ENCODE results near the gene UBA7. TPM values are rescaled to one million over a fixed set of nuclear protein-coding genes. Genes with fewer than 3 reads are reported as not detected.
A peak's percentile ranks its signal among the peaks of the same experiment; 100 is the strongest.

The UBA7 gene
- total RNA-seq, 1 donor from 2014 or later, result 0.47 TPM

GRCh38 chr3:49841806-49842205 is 28.1 kb upstream of the UBA7 start:
- Histone ChIP-seq H2AFZ (replicated peaks) (no peak overlapping the region), H3K79me2 (ENCODE audit: low read depth) (no peaks in the 10 kb centered on the region), H3K4me1 (no peaks in the 10 kb centered on the region), H4K20me1 (ENCODE audit: low read depth) (no peaks in the 10 kb centered on the region), H3K4me2 (no peak overlapping the region), H3K4me3 (no peak overlapping the region), H3F3A (ENCODE audit: low read depth) (no peaks in the 10 kb centered on the region), H3K36me3 (no peaks in the 10 kb centered on the region), H3K9me3 (ENCODE audit: low read depth) (no peaks in the 10 kb centered on the region), H3K27ac (no peak overlapping the region), H3K27me3 (no peaks in the 10 kb centered on the region), H3K9ac (no peak overlapping the region)
- TF ChIP-seq, protein P1, sequence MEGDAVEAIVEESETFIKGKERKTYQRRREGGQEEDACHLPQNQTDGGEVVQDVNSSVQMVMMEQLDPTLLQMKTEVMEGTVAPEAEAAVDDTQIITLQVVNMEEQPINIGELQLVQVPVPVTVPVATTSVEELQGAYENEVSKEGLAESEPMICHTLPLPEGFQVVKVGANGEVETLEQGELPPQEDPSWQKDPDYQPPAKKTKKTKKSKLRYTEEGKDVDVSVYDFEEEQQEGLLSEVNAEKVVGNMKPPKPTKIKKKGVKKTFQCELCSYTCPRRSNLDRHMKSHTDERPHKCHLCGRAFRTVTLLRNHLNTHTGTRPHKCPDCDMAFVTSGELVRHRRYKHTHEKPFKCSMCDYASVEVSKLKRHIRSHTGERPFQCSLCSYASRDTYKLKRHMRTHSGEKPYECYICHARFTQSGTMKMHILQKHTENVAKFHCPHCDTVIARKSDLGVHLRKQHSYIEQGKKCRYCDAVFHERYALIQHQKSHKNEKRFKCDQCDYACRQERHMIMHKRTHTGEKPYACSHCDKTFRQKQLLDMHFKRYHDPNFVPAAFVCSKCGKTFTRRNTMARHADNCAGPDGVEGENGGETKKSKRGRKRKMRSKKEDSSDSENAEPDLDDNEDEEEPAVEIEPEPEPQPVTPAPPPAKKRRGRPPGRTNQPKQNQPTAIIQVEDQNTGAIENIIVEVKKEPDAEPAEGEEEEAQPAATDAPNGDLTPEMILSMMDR (IDR thresholded peaks at IDR 0.05), result no peak
- TF ChIP-seq EZH2 (IDR thresholded peaks at IDR 0.05) (no peak), EZH2phosphoT487 (IDR thresholded peaks at IDR 0.05) (no peak)
- Mint-ChIP-seq H3K27me3 (ENCODE audit: insufficient read depth, low read depth) (peaks cover 6% of the 10 kb centered on the region), H3K27ac (no peak overlapping the region), H3K4me1 (peaks cover 5% of the 10 kb centered on the region), H3K36me3 (peaks cover 11% of the 10 kb centered on the region), H3K4me3 (no peak overlapping the region), H3K9me3 (no peaks in the 10 kb centered on the region)
- no peak for DNase-seq (ENCODE audit: low spot score)

GRCh38 chr3:49841126-49841696 is 27.5 kb upstream of the UBA7 start:
- H3F3A ChIP-seq (ENCODE audit: low read depth), result no peaks in the 10 kb centered on the region
- no peaks in the 10 kb centered on the region for H3K4me1 ChIP-seq
- Mint-ChIP-seq H3K4me3 (no peak overlapping the region), H3K36me3 (peaks cover 11% of the 10 kb centered on the region), H3K27me3 (ENCODE audit: insufficient read depth, low read depth) (peaks cover 6% of the 10 kb centered on the region), H3K9me3 (no peaks in the 10 kb centered on the region), H3K4me1 (peaks cover 5% of the 10 kb centered on the region), H3K27ac (no peak overlapping the region)
- H3K9ac ChIP-seq, result no peak overlapping the region
- H3K27ac ChIP-seq, result no peak overlapping the region
- no peak overlapping the region for H3K4me2 ChIP-seq
- H4K20me1 ChIP-seq (ENCODE audit: low read depth), result no peaks in the 10 kb centered on the region
- peak; percentile 45 for DNase-seq (ENCODE audit: low spot score)
- H3K27me3 ChIP-seq, result no peaks in the 10 kb centered on the region
- no peak for TF ChIP-seq EZH2phosphoT487 (IDR thresholded peaks at IDR 0.05)
- TF ChIP-seq EZH2 (IDR thresholded peaks at IDR 0.05), result no peak
- TF ChIP-seq, protein P1 (IDR thresholded peaks at IDR 0.05), result peak; percentile 50
- no peak overlapping the region for H2AFZ ChIP-seq (replicated peaks)
- no peaks in the 10 kb centered on the region for H3K79me2 ChIP-seq (ENCODE audit: low read depth)
- H3K36me3 ChIP-seq, result no peaks in the 10 kb centered on the region
- no peak overlapping the region for H3K4me3 ChIP-seq
- no peaks in the 10 kb centered on the region for H3K9me3 ChIP-seq (ENCODE audit: low read depth)

- Histone ChIP-seq H3K9ac (no peak overlapping the region), H3F3A (ENCODE audit: low read depth) (no peaks in the 10 kb centered on the region), H4K20me1 (ENCODE audit: low read depth) (no peaks in the 10 kb centered on the region), H3K9me3 (ENCODE audit: low read depth) (no peaks in the 10 kb centered on the region), H2AFZ (replicated peaks) (no peak overlapping the region), H3K27me3 (no peaks in the 10 kb centered on the region), H3K4me2 (no peak overlapping the region), H3K4me3 (no peak overlapping the region), H3K27ac (no peak overlapping the region), H3K79me2 (ENCODE audit: low read depth) (no peaks in the 10 kb centered on the region), H3K36me3 (no peaks in the 10 kb centered on the region), H3K4me1 (no peaks in the 10 kb centered on the region)
- Mint-ChIP-seq H3K27me3 (ENCODE audit: insufficient read depth, low read depth) (peaks cover 6% of the 10 kb centered on the region), H3K36me3 (peaks cover 11% of the 10 kb centered on the region), H3K27ac (no peak overlapping the region), H3K4me1 (peaks cover 2% of the 10 kb centered on the region), H3K9me3 (no peaks in the 10 kb centered on the region), H3K4me3 (no peak overlapping the region)
- DNase-seq (ENCODE audit: low spot score), result no peak
- TF ChIP-seq EZH2phosphoT487 (IDR thresholded peaks at IDR 0.05) (no peak), EZH2 (IDR thresholded peaks at IDR 0.05) (no peak)
- TF ChIP-seq, protein P1 (IDR thresholded peaks at IDR 0.05), result no peak
These were observed 26.6 kb upstream of the UBA7 start for GRCh38 chr3:49840388-49840787.

Data from neural progenitor cell (in vitro differentiated cells).